ENCODE results near the gene SLIT3. TPM values are rescaled to one million over a fixed set of nuclear protein-coding genes. Genes with fewer than 3 reads are reported as not detected.
A peak's percentile ranks its signal among the peaks of the same experiment; 100 is the strongest.

Gene SLIT3
- total RNA-seq, 1 donor from 2014 or later = 52.8 TPM

DNA sequence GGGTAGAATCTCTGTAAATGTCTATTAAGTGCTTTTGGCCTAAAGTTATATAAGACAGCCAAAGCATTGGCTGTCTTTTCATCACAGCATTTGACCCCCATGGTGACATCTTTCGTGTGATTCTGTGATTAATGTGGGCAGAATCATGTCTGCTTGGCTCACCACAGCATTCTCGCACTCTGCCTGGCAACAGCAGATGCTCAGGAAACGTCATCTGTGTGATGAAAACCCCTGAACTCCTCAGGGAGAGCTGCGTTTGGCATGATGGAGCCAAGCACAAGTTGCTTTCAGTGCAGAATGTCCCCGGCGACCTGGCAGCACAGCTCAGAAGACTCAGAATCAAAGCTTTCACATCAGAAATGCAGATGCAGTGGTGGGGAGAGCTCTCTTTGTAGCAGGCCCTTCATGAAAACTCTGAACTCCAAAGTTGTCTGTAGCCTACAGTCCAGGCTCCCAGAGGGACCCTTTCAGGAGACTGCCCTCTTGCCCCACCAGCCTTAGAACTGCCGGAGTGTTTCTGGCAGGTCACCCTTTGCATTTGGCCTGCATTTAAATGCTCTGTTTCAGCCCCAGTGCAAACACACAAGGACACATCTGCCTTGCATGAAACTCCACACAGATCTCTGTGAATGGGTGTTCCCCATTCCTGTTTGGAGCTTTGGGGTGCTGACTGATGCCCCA, 566.2 kb downstream of the SLIT3 start:
- peak; percentile 58 to 84 for DNase-seq (ENCODE audit: extremely low spot score in 2 of 2)
- Histone ChIP-seq H3K4me3 (no peak overlapping the region), H3K36me3 (no peaks in the 10 kb centered on the region), H3K27me3 (no peaks in the 10 kb centered on the region), H3K9me3 (no peaks in the 10 kb centered on the region), H3K4me1 (no peaks in the 10 kb centered on the region), H3K27ac (no peak overlapping the region)
- TF ChIP-seq, protein P1, sequence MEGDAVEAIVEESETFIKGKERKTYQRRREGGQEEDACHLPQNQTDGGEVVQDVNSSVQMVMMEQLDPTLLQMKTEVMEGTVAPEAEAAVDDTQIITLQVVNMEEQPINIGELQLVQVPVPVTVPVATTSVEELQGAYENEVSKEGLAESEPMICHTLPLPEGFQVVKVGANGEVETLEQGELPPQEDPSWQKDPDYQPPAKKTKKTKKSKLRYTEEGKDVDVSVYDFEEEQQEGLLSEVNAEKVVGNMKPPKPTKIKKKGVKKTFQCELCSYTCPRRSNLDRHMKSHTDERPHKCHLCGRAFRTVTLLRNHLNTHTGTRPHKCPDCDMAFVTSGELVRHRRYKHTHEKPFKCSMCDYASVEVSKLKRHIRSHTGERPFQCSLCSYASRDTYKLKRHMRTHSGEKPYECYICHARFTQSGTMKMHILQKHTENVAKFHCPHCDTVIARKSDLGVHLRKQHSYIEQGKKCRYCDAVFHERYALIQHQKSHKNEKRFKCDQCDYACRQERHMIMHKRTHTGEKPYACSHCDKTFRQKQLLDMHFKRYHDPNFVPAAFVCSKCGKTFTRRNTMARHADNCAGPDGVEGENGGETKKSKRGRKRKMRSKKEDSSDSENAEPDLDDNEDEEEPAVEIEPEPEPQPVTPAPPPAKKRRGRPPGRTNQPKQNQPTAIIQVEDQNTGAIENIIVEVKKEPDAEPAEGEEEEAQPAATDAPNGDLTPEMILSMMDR (IDR thresholded peaks at IDR 0.05) = no peak
- no peak for TF ChIP-seq POLR2A (IDR thresholded peaks at IDR 0.05)
- TF ChIP-seq POLR2AphosphoS5 (IDR thresholded peaks at IDR 0.05; ENCODE audit: insufficient read depth in 1 of 2, low read depth in 1 of 2) = peak in 1 of 2 donors; percentile 24
- intact Hi-C loops (cut with DNase I) = no loop called here

DNA sequence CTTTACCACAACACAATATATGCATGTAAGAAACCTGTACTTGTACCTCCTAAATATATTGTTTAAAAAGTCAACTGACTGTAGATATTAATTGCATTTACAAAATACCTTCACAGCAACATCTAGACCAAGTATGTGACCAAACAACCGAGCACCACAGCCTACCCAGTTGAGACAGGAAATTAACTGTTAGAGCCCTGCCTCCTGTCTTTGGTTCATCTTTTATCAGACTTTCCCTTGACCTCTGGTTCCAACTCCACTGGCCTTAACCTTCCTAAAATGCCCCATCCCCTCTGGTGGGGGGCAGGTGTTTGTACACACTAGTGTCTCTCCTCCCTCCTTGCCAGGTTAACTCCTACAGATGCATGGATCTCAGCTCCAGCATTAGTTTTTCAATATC, 566.8 kb downstream of the SLIT3 start:
- peaks cover 3% of the 10 kb centered on the region for H3K9me3 ChIP-seq
- H3K4me3 ChIP-seq = no peak overlapping the region
- intact Hi-C loops (cut with DNase I) = no loop called here
- no peak overlapping the region for H3K27ac ChIP-seq
- H3K4me1 ChIP-seq = no peaks in the 10 kb centered on the region
- no peaks in the 10 kb centered on the region for H3K36me3 ChIP-seq
- peak; percentile 20 to 43 for DNase-seq (ENCODE audit: extremely low spot score in 2 of 2)
- no peaks in the 10 kb centered on the region for H3K27me3 ChIP-seq
- no peak for TF ChIP-seq POLR2AphosphoS5 (IDR thresholded peaks at IDR 0.05; ENCODE audit: insufficient read depth in 1 of 2, low read depth in 1 of 2)
- no peak for TF ChIP-seq POLR2A (IDR thresholded peaks at IDR 0.05)
- TF ChIP-seq, protein P1 (IDR thresholded peaks at IDR 0.05) = no peak

DNA sequence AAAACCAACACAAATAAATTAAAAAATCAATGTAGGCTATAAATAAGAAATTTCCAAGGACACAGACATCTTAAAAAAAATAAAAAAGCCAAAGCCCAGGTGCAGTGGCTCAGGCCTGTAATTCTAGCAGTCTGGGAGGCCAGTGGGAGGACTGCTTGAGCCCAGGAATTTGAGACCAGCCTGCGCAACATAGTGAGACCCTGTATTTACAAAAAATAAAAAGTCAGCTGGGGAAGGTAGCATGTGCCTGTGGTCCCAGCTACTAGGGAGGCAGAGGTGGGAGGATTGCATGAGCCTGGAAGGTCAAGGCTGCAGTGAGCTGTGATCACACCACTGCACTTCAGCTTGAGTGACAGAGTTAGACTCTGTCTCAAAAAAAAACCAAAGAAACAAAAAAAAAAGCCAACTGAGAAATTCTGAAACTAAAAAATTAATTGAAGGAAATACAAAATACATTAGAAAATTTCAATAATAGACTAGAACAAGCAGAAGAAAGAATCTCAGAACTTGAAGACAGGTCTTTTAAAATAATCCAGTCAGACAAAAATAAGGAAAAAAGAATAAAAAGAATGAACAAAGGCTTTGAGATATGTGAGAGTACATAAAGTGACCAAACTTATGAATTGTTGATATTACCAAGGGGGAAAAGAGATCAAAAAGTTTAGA, 572.3 kb downstream of the SLIT3 start:
- no peaks in the 10 kb centered on the region for H3K27me3 ChIP-seq
- TF ChIP-seq, protein P1 (IDR thresholded peaks at IDR 0.05) = no peak
- TF ChIP-seq POLR2A (IDR thresholded peaks at IDR 0.05) (no peak), POLR2AphosphoS5 (IDR thresholded peaks at IDR 0.05; ENCODE audit: insufficient read depth in 1 of 2, low read depth in 1 of 2) (no peak)
- no peaks in the 10 kb centered on the region for H3K4me1 ChIP-seq
- H3K27ac ChIP-seq = no peak overlapping the region
- H3K36me3 ChIP-seq = no peaks in the 10 kb centered on the region
- intact Hi-C loops (cut with DNase I) = no loop called here
- H3K9me3 ChIP-seq = peaks cover 7% of the 10 kb centered on the region
- peak; percentile 16 to 28 for DNase-seq (ENCODE audit: extremely low spot score in 2 of 2)
- H3K4me3 ChIP-seq = no peak overlapping the region

DNA sequence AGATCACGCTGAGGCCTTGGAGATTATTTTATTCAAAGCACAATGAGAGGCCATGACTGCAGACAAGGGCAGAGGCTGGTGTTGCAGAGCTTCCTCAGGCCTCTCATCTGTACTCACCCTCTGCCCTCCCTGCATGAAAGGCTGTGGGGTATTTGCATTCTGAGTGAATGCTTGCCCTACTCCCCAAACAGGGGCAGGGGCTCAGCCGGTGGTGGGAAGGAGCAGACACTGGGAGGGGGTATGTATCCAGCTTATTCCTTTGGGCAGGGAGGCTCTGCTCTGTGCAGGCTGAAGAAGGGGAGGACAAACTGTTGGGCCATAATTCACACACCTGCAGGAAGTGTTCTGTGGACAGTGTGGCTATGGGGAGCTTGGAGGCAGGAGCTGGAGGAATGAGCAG, 573.4 kb downstream of the SLIT3 start:
- H3K4me1 ChIP-seq = no peaks in the 10 kb centered on the region
- peak; percentile 54 to 79 for DNase-seq (ENCODE audit: extremely low spot score in 2 of 2)
- no peak overlapping the region for H3K4me3 ChIP-seq
- no peaks in the 10 kb centered on the region for H3K36me3 ChIP-seq
- H3K27ac ChIP-seq = no peak overlapping the region
- TF ChIP-seq, protein P1 (IDR thresholded peaks at IDR 0.05) = no peak
- TF ChIP-seq POLR2AphosphoS5 (IDR thresholded peaks at IDR 0.05; ENCODE audit: insufficient read depth in 1 of 2, low read depth in 1 of 2) (no peak), POLR2A (IDR thresholded peaks at IDR 0.05) (no peak)
- H3K27me3 ChIP-seq = no peaks in the 10 kb centered on the region
- peaks cover 7% of the 10 kb centered on the region for H3K9me3 ChIP-seq
- intact Hi-C loops (cut with DNase I) = no loop called here

DNA sequence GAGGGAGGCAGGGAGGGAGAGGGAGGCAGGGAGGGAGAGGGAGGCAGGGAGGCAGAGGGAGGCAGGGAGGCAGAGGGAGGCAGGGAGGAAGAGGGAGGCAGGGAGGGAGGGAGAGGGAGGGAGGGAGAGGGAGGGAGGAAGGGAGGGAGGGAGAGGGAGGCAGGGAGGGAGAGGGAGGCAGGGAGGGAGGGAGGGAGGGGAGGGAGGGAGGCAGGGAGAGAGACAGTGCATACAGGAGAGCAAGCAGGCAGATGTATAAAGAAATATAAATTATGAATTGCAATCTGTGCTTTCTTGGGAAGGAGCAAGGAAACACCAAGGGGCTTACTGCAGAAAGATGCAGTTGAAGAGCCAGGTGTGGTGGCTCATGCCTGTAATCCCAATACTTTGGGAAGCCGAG, 574.6 kb downstream of the SLIT3 start:
- H3K27me3 ChIP-seq = no peaks in the 10 kb centered on the region
- TF ChIP-seq POLR2AphosphoS5 (IDR thresholded peaks at IDR 0.05; ENCODE audit: insufficient read depth in 1 of 2, low read depth in 1 of 2) (no peak), POLR2A (IDR thresholded peaks at IDR 0.05) (no peak)
- TF ChIP-seq, protein P1 (IDR thresholded peaks at IDR 0.05) = no peak
- H3K4me3 ChIP-seq = no peak overlapping the region
- peak in 1 of 2 donors; percentile 1 for DNase-seq (ENCODE audit: extremely low spot score in 2 of 2)
- no peaks in the 10 kb centered on the region for H3K36me3 ChIP-seq
- H3K4me1 ChIP-seq = no peaks in the 10 kb centered on the region
- peaks cover 7% of the 10 kb centered on the region for H3K9me3 ChIP-seq
- intact Hi-C loops (cut with DNase I) = no loop called here
- H3K27ac ChIP-seq = no peak overlapping the region
